Right atrium auricular region (tissue), 2 donors: ENCODE results near the gene PHC3. TPM values are rescaled to one million over a fixed set of nuclear protein-coding genes. Genes with fewer than 3 reads are reported as not detected.

ENCODE experiments used
- DNase-seq: peaks from one replicate; pipeline ENCODE4 v3.0.0-alpha.2; 2019; ENCODE audit warnings: low spot score
- H3K27ac ChIP-seq, 2 donors: fragments of 200-600 bp; sonication (generic); 1 replicate in 1 of 2; 2 replicates in 1 of 2; pipeline ENCODE4 v1.5.1; 2016 to 2019
- H3K27me3 ChIP-seq, 2 donors: fragments of 200-600 bp; sonication (generic); one replicate each; pipeline versions ENCODE4 v1.5.1 to v1.6.0; 2017 to 2019
- H3K36me3 ChIP-seq: fragments of 200-600 bp; sonication (generic); one replicate; pipeline ENCODE4 v1.5.1; 2016
- H3K4me1 ChIP-seq, 2 donors: fragments of 200-600 bp; sonication (generic); one replicate each; pipeline versions ENCODE4 v1.5.1 to v1.6.0; 2017 to 2019
- H3K4me3 ChIP-seq, 2 donors: fragments of 200-600 bp; sonication (generic); 1 replicate in 1 of 2; 2 replicates in 1 of 2; pipeline ENCODE4 v1.5.1; 2017 to 2019; ENCODE audit warnings: mild to moderate bottlenecking in 1 of 2, moderate library complexity in 1 of 2
- H3K9me3 ChIP-seq, 2 donors: fragments of 200-600 bp; sonication (generic); one replicate each; pipeline ENCODE4 v1.5.1; 2019
- total RNA-seq, 2 donors: library from RNA; depleted of rRNA; stranded (reverse); fragments of >200 nt; gene quantifications; one replicate each; pipeline ENCODE4 v1.1.0, GENCODE V29; 2016
- TF ChIP-seq, protein P1 (sequence below), 2 donors: fragments of 200-600 bp; sonication (generic); IDR thresholded peaks; one replicate each; pipeline ENCODE4 v1.5.1; 2019; ENCODE audit warnings: antibody characterized with exemption in 2 of 2

Gene PHC3
- total RNA-seq, 2 donors from 2014 or later, result 23.8 to 41.9 TPM

DNA sequence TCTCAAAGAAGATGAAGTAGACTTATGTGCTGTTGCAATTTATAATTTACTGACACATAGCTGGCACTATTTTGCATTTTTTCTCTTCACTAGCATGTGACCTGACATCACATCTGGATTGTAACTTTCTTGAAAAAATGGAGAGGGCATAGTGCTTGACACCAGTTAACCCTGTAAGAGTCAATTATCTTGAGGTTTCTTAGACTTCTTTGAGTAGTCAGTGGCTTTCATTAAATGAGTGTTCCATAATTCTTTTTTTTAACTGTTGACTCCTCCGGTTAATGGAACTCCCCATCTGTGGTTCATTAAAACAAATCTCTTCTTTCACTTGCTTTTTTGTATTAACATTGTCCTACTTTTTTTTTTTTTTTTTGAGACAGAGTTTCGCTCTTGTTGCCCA is 23.8 kb upstream of the PHC3 start:
- H3K27ac ChIP-seq, result no peak overlapping the region
- TF ChIP-seq, protein P1, sequence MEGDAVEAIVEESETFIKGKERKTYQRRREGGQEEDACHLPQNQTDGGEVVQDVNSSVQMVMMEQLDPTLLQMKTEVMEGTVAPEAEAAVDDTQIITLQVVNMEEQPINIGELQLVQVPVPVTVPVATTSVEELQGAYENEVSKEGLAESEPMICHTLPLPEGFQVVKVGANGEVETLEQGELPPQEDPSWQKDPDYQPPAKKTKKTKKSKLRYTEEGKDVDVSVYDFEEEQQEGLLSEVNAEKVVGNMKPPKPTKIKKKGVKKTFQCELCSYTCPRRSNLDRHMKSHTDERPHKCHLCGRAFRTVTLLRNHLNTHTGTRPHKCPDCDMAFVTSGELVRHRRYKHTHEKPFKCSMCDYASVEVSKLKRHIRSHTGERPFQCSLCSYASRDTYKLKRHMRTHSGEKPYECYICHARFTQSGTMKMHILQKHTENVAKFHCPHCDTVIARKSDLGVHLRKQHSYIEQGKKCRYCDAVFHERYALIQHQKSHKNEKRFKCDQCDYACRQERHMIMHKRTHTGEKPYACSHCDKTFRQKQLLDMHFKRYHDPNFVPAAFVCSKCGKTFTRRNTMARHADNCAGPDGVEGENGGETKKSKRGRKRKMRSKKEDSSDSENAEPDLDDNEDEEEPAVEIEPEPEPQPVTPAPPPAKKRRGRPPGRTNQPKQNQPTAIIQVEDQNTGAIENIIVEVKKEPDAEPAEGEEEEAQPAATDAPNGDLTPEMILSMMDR (IDR thresholded peaks at IDR 0.05), result no peak
- no peaks in the 10 kb centered on the region for H3K27me3 ChIP-seq
- H3K36me3 ChIP-seq, result no peaks in the 10 kb centered on the region
- no peaks in the 10 kb centered on the region for H3K9me3 ChIP-seq
- no peak for DNase-seq
- no peaks in the 10 kb centered on the region for H3K4me1 ChIP-seq
- no peak overlapping the region for H3K4me3 ChIP-seq

DNA sequence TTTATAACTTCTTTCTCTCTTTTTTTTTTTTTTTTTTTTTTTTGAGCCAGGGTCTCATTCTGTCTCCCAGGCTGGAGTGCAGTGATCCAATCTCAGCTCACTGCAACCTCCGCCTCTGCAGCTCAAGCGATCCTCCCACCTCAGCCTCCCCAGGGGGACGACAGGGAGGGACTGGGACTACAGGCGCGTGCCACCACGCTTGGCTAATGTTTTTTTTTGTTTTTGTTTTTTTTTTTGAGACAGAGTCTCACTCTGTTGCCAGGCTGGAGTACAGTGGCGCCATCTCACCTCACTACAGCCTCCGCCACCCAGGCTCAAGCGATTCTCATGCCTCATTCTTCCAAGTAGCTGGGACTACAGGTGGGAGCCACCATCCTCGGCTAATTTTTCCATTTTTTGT is 23.0 kb upstream of the PHC3 start:
- H3K4me1 ChIP-seq, result no peaks in the 10 kb centered on the region
- H3K27me3 ChIP-seq, result no peaks in the 10 kb centered on the region
- DNase-seq, result no peak
- no peak overlapping the region for H3K4me3 ChIP-seq
- H3K36me3 ChIP-seq, result no peaks in the 10 kb centered on the region
- TF ChIP-seq, protein P1 (IDR thresholded peaks at IDR 0.05), result no peak
- H3K27ac ChIP-seq, result no peak overlapping the region
- no peaks in the 10 kb centered on the region for H3K9me3 ChIP-seq

DNA sequence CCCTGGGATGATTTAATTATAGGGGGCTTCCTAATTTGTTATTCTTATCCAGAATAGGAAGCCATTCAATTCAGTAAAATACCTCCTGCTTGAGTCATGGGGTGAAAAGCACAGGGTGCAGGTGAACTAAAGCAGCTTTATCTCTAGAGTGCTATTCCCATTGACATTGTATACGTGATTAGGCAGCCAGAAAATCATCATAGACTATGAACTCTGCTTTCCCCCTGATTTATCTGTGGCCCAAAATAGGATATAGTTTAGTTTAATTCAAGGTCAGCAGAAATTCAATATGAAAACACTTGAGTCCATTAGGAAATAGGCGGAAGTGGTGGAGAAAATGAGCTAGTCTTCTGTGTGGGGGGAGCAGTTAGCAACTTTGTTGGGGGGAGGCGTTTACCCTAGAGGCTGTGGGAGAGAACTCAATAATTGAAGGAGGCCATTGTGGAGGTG is 22.5 kb upstream of the PHC3 start:
- no peak overlapping the region for H3K4me3 ChIP-seq
- H3K27ac ChIP-seq, result no peak overlapping the region
- no peaks in the 10 kb centered on the region for H3K27me3 ChIP-seq
- no peaks in the 10 kb centered on the region for H3K9me3 ChIP-seq
- TF ChIP-seq, protein P1 (IDR thresholded peaks at IDR 0.05), result no peak
- no peak for DNase-seq
- no peaks in the 10 kb centered on the region for H3K36me3 ChIP-seq
- no peaks in the 10 kb centered on the region for H3K4me1 ChIP-seq

DNA sequence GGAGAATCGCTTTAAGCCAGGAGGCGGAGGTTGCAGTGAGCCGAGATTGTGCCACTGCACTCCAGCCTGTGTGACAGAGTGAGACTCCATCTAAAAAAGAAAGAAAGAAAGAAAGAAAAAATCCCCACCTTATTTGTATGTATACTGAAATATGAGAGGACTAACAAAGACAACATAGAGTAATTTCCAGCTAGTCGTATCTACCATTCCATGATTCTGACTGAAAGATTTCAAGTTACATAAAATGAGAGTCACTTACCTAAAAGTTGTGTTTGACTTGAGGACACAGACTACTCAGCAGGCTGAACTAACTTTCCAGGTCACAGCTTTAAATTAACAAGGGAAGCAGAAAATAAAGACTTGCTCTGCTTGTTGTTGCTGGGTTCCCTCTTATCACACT is 21.9 kb upstream of the PHC3 start:
- Histone ChIP-seq H3K27me3 (no peaks in the 10 kb centered on the region), H3K4me3 (no peak overlapping the region), H3K27ac (no peak overlapping the region), H3K36me3 (no peaks in the 10 kb centered on the region), H3K4me1 (no peaks in the 10 kb centered on the region), H3K9me3 (no peaks in the 10 kb centered on the region)
- no peak for DNase-seq
- TF ChIP-seq, protein P1 (IDR thresholded peaks at IDR 0.05), result no peak

DNA sequence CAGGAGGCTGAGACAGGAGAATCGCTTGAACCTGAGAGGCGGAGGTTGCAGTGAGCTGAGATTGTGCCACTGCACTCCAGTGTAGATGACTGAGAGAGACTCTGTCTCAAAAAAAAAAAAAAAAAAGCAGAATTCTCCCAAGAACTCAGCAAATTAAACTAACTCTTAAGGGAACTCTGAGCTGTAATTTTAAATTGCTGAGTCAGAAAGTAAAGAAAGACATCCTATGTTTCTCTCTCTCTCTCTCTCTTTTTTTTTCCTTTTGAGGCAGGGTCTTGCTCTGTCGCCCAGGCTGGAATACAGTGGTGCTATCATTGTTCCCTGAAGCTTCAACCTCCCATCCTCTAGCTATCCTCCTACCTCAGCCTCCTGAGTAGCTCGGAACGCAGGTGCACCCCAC is 20.0 kb upstream of the PHC3 start:
- H3K27ac ChIP-seq, result no peak overlapping the region
- DNase-seq, result no peak
- TF ChIP-seq, protein P1 (IDR thresholded peaks at IDR 0.05), result no peak
- no peaks in the 10 kb centered on the region for H3K27me3 ChIP-seq
- H3K4me3 ChIP-seq, result no peak overlapping the region
- H3K36me3 ChIP-seq, result no peaks in the 10 kb centered on the region
- no peaks in the 10 kb centered on the region for H3K9me3 ChIP-seq
- no peaks in the 10 kb centered on the region for H3K4me1 ChIP-seq

DNA sequence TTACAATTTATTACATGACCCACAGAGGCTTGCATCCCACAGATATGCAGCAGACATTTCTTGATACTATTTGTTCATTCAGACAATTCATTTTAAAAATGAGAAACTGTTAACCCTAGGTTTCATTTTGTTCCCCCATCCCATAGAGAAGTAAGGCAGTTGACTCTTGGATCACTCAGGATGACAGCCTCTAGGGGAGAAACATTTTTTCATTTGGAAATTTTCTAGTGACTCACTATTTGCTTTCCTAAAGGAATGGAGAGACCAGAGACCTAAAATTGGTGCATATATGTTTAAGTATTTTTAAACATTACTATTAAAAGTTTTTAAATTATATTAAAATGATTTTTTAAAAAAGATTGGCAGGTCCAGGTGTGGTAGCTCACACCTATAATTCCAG is 19.5 kb upstream of the PHC3 start:
- no peaks in the 10 kb centered on the region for H3K36me3 ChIP-seq
- DNase-seq, result no peak
- no peak overlapping the region for H3K4me3 ChIP-seq
- no peaks in the 10 kb centered on the region for H3K4me1 ChIP-seq
- H3K27ac ChIP-seq, result no peak overlapping the region
- TF ChIP-seq, protein P1 (IDR thresholded peaks at IDR 0.05), result no peak
- no peaks in the 10 kb centered on the region for H3K9me3 ChIP-seq
- no peaks in the 10 kb centered on the region for H3K27me3 ChIP-seq
